DOHH2 (cell line): Measurements from ENCODE around the gene MAP2.

Experiments
- H3F3A ChIP-seq: fragments of 200-600 bp; sonication (generic), shearing (Covaris generic); 2 replicates; pipeline ENCODE4 v1.6.0; 2016; ENCODE audit warnings: antibody characterized with exemption, mild to moderate bottlenecking; ENCODE audit not compliant: control insufficient read depth, insufficient read depth
- H3K27ac ChIP-seq: fragments of 200-600 bp; sonication (generic); 2 replicates; pipeline ENCODE4 v1.5.1; 2014; ENCODE audit warnings: low read depth, mild to moderate bottlenecking, low read length, moderate library complexity
- H3K27me3 ChIP-seq: fragments of 200-600 bp; sonication (generic); 2 replicates; pipeline ENCODE4 v1.6.1; 2014; ENCODE audit warnings: mild to moderate bottlenecking, low read length, mixed read lengths; ENCODE audit not compliant: control insufficient read depth
- H3K36me3 ChIP-seq: fragments of 200-600 bp; sonication (generic); 2 replicates; pipeline ENCODE4 v1.6.1; 2014; ENCODE audit warnings: mild to moderate bottlenecking, low read length, moderate library complexity, mixed read lengths; ENCODE audit not compliant: control insufficient read depth
- H3K4me1 ChIP-seq: fragments of 200-600 bp; sonication (generic); 2 replicates; pipeline ENCODE4 v1.6.1; 2014; ENCODE audit warnings: mild to moderate bottlenecking, low read length, mixed read lengths; ENCODE audit not compliant: control insufficient read depth
- H3K4me2 ChIP-seq: fragments of 200-600 bp; sonication (generic); 2 replicates; pipeline ENCODE4 v1.6.0; 2014; ENCODE audit warnings: mild to moderate bottlenecking, low read length, moderate library complexity
- H3K4me3 ChIP-seq: fragments of 200-600 bp; sonication (generic); 2 replicates; pipeline ENCODE4 v1.5.1; 2014; ENCODE audit warnings: mild to moderate bottlenecking, low read length, mixed read lengths
- H3K79me2 ChIP-seq: fragments of 200-600 bp; sonication (generic); 2 replicates; pipeline ENCODE4 v1.6.1; 2014; ENCODE audit warnings: mild to moderate bottlenecking, low read length, mixed read lengths; ENCODE audit not compliant: control insufficient read depth
- H3K9me2 ChIP-seq: fragments of 200-600 bp; sonication (generic); replicated peaks from 2 replicates; pipeline ENCODE4 v1.6.1; 2014; ENCODE audit warnings: mild to moderate bottlenecking, low read length, mixed read lengths; ENCODE audit not compliant: control insufficient read depth
- H3K9me3 ChIP-seq: fragments of 200-600 bp; sonication (generic); 2 replicates; pipeline ENCODE4 v1.6.1; 2014; ENCODE audit warnings: antibody characterized with exemption, low read length, mixed read lengths; ENCODE audit not compliant: control insufficient read depth, insufficient read depth
- H4K20me1 ChIP-seq: fragments of 200-600 bp; sonication (generic); 2 replicates; pipeline ENCODE4 v1.6.0; 2014; ENCODE audit warnings: low read depth, mild to moderate bottlenecking, antibody characterized with exemption, low read length, moderate library complexity; ENCODE audit not compliant: control insufficient read depth, insufficient read depth
- EZH2phosphoT487 ChIP-seq: fragments of 200-600 bp; sonication (generic); IDR thresholded peaks from 2 replicates; pipeline ENCODE4 v1.6.1; 2017; ENCODE audit warnings: borderline replicate concordance, mild to moderate bottlenecking, antibody characterized with exemption, low read length, moderate library complexity, mixed read lengths
- TF ChIP-seq, protein P1 (sequence below): fragments of 200-600 bp; sonication (generic); IDR thresholded peaks from one replicate; pipeline ENCODE4 v1.5.1; 2014; ENCODE audit warnings: antibody characterized with exemption, mild to moderate bottlenecking, low read depth, low read length; ENCODE audit not compliant: poor library complexity, severe bottlenecking

The MAP2 gene

DNA sequence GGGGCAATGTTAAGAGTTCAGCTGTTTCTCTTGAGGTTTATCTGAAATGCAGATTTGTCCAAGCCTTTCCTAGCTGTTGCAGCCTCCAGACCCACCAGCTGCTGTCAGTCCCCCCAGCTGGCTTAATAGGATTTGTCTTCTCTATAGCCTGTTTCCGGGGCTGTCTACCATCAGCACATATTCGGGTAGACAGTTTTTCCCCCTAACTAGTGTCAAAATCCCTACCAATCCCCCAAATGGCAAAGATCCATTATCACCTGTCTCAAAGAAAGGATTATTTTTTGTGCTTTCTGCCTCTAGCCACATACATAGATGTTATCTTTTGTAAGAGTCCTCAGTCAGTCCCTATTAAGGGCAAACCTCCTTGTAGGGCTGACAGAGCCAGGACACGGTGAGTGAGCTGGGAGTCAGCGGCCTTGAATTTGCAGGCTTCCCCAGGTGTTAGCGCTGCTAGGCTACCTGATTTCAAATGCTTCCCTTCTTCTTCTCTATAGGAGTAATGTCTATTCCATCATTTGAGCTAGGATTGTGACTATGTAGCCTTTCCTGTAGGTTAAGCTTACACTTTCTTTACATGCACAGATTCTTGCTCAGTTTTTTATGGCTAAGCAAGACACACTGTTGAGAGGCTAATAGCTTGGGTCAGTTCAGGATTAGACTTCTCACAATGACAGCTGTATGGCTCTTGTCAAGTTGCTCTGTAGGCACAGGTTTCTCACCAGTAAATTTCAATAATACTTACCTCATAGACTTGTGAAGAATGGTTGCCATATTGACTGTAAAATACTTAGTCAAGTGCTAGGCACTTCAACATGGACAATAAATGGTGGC is 176.7 kb downstream of the MAP2 start:
- H3K27me3 ChIP-seq: no peaks in the 10 kb centered on the region
- TF ChIP-seq, protein P1, sequence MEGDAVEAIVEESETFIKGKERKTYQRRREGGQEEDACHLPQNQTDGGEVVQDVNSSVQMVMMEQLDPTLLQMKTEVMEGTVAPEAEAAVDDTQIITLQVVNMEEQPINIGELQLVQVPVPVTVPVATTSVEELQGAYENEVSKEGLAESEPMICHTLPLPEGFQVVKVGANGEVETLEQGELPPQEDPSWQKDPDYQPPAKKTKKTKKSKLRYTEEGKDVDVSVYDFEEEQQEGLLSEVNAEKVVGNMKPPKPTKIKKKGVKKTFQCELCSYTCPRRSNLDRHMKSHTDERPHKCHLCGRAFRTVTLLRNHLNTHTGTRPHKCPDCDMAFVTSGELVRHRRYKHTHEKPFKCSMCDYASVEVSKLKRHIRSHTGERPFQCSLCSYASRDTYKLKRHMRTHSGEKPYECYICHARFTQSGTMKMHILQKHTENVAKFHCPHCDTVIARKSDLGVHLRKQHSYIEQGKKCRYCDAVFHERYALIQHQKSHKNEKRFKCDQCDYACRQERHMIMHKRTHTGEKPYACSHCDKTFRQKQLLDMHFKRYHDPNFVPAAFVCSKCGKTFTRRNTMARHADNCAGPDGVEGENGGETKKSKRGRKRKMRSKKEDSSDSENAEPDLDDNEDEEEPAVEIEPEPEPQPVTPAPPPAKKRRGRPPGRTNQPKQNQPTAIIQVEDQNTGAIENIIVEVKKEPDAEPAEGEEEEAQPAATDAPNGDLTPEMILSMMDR: no peak
- no peak for TF ChIP-seq EZH2phosphoT487
- H3K9me2 ChIP-seq: no peaks in the 10 kb centered on the region

DNA sequence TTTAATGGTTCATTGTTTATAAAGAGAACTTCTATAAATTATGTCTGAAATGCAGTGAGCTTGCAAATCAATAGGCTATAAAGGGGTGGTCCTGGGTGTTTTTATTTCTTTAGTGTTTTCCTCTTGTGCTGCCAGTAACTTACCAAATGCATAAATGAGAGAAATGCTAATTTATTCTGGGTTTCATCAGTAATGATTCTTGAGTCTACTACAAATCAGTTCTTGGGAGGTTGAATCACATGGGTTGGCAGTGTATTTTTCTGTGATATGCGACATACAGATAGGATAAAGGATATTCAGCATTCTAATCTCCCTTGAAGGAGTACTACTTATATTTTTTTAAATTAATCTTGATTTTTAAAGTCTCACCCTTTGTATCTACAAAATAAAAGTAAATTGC is 177.7 kb downstream of the MAP2 start:
- H3K36me3 ChIP-seq: no peaks in the 10 kb centered on the region
- no peaks in the 10 kb centered on the region for H3K79me2 ChIP-seq
- H3K9me3 ChIP-seq: no peaks in the 10 kb centered on the region
- no peaks in the 10 kb centered on the region for H3F3A ChIP-seq
- H3K9me2 ChIP-seq: no peaks in the 10 kb centered on the region
- H3K27me3 ChIP-seq: no peaks in the 10 kb centered on the region
- H3K27ac ChIP-seq: no peak overlapping the region
- H3K4me1 ChIP-seq: no peaks in the 10 kb centered on the region
- H3K4me3 ChIP-seq: no peak overlapping the region
- H4K20me1 ChIP-seq: no peaks in the 10 kb centered on the region
- no peak overlapping the region for H3K4me2 ChIP-seq
- TF ChIP-seq EZH2phosphoT487: no peak
- TF ChIP-seq, protein P1: no peak

More for the DNA sequence above, 176.7 kb downstream of the MAP2 start:
- Histone ChIP-seq H3K4me2 (no peak overlapping the region), H3K4me1 (no peaks in the 10 kb centered on the region), H3K36me3 (no peaks in the 10 kb centered on the region), H3F3A (no peaks in the 10 kb centered on the region), H3K9me3 (no peaks in the 10 kb centered on the region), H3K4me3 (no peak overlapping the region), H3K79me2 (no peaks in the 10 kb centered on the region), H3K27ac (no peak overlapping the region), H4K20me1 (no peaks in the 10 kb centered on the region)

DNA sequence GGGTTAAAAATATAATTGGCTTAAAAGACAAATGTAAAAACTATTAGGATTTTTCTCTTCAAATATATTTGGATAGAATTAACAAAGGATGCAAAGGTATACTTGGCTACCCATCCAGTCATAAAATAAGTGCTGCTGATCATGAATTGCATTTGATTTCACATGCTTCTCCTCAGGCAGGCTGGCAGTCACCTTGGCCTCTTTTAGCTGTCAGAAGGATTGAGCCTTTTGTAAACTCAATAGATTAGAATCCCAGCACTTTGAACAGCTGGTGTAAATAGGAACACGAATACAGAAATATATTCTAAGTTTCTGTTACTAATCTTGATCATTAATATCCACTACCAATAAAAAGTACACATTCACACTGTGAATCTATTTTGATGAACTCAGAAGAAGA is 178.4 kb downstream of the MAP2 start:
- no peaks in the 10 kb centered on the region for H4K20me1 ChIP-seq
- no peaks in the 10 kb centered on the region for H3K9me3 ChIP-seq
- H3K79me2 ChIP-seq: no peaks in the 10 kb centered on the region
- no peak overlapping the region for H3K27ac ChIP-seq
- no peaks in the 10 kb centered on the region for H3K9me2 ChIP-seq
- no peak overlapping the region for H3K4me3 ChIP-seq
- no peaks in the 10 kb centered on the region for H3K4me1 ChIP-seq
- no peak overlapping the region for H3K4me2 ChIP-seq
- no peaks in the 10 kb centered on the region for H3K36me3 ChIP-seq
- no peaks in the 10 kb centered on the region for H3K27me3 ChIP-seq
- TF ChIP-seq, protein P1: no peak
- TF ChIP-seq EZH2phosphoT487: no peak
- no peaks in the 10 kb centered on the region for H3F3A ChIP-seq
